NCI-H82 (cell line): ENCODE measurements around the gene PNPLA3.

Source experiments
- DNase-seq: peaks from one replicate; lab custom pipeline; 2025; lab: John Stamatoyannopoulos, UW

The PNPLA3 gene

DNA sequence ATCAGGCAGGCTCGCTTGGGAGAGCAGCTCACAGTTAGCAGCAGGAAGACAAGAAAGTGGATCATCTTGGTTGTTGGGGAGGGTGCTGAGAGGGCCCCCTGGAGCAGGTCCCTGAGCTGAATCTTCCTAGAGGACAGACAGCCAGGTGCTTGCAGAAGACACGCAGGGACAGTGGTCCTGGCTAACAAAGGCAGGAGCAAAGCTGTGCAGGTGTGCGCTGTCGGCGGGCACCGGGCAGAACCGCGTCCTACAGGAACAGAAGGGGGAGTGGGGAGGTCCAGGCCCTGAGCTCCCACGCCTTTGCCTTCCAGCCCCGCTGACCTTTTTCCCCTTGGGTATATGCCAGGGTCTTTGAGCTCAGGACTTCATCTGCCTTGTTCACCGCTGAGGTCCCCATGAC, 70.4 kb downstream of the PNPLA3 start:
- no peak for DNase-seq

DNA sequence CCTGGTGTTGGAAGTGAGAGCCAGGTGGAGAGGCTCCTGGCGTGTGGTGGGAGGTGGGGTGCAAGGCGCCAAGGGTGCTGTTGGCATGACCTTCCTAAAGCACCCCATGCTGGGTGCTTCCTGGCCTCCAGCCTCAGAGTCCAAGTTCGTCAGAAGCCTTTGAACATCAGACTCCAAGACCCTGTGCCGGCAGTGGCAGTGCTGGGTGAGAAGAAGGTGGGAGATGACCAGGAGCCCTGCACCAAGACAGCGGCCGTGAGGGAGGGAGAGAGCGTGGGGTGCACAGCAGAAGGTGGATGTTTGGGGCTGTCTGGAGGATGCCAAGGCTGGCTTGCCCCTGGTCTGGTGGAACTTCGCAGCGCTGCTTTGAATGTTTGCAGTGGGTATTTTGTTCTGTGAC, 70.8 kb downstream of the PNPLA3 start:
- DNase-seq, result no peak

- no peak for DNase-seq
Observed at GRCh38 chr22:43995057-43995685, 71.6 kb downstream of the PNPLA3 start.

DNA sequence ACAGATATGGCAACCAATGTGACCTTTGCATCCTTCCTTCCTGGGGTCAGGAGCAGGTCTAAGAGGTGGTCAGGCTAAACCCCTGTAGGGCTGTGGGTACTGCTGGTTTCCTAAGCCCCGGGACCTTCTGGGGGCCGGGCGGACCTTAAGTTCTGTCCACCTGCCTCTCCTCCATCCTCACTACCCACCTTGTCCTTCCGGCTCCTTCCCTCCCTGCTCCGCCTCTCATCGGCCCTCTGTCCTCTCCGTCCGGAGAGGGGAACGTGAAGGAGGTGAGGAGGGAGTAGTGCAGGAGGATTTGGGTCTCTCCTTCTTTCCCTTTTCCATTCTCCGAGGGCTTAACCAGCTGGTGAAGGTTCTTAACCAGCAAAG, 72.2 kb downstream of the PNPLA3 start:
- no peak for DNase-seq

- no peak for DNase-seq
Observed at GRCh38 chr22:43996170-43996980, 72.8 kb downstream of the PNPLA3 start.

GRCh38 chr22:43996981-43997265, 73.3 kb downstream of the PNPLA3 start:
- DNase-seq, result peak; percentile 59
